Transverse colon (tissue), 4 donors: ENCODE results near the gene FOXR1. TPM values are rescaled to one million over a fixed set of nuclear protein-coding genes. Genes with fewer than 3 reads are reported as not detected.
"Not testable (repeated sequence)": the region's sequence is repeated elsewhere in the genome, so short reads cannot be mapped to it uniquely, and the experiment has no call there.

ENCODE experiments used
- DNase-seq: peaks from one replicate; pipeline ENCODE4 v3.0.0-alpha.2; 2019
- H3K27ac ChIP-seq, 4 donors: fragments of 200-600 bp; sonication (generic); 2 replicates each; pipeline ENCODE4 v1.5.1; 2016 to 2018; ENCODE audit warnings: inconsistent platforms in 4 of 4
- H3K27me3 ChIP-seq: fragments of 200-600 bp; sonication (generic); 2 replicates; pipeline ENCODE4 v1.5.1; 2017; ENCODE audit warnings: inconsistent platforms
- H3K36me3 ChIP-seq, 4 donors: fragments of 200-600 bp; sonication (generic); 2 replicates each; pipeline ENCODE4 v1.5.1; 2017 to 2019; ENCODE audit warnings: inconsistent platforms in 4 of 4
- H3K4me1 ChIP-seq, 4 donors: fragments of 200-600 bp; sonication (generic); 2 replicates each; pipeline ENCODE4 v1.5.1; 2017 to 2020; ENCODE audit warnings: inconsistent platforms in 4 of 4
- H3K4me3 ChIP-seq, 4 donors: fragments of 200-600 bp; sonication (generic); 1 replicate in 1 of 4; 2 replicates in 3 of 4; pipeline versions ENCODE4 v1.5.1 to v1.6.1; 2017 to 2019; ENCODE audit warnings: inconsistent platforms in 4 of 4
- H3K9me3 ChIP-seq, 2 donors: fragments of 200-600 bp; sonication (generic); 2 replicates each; pipeline ENCODE4 v1.5.1; 2017 to 2019; ENCODE audit warnings: inconsistent platforms in 2 of 2
- EP300 ChIP-seq: sonication (generic); formaldehyde crosslinking; IDR thresholded peaks from one replicate; pipeline ENCODE4 v1.6.1; 2017; ENCODE audit warnings: antibody characterized with exemption, low read depth
- POLR2A ChIP-seq: fragments of 450-650 bp; IDR thresholded peaks from one replicate; pipeline ENCODE4 v1.6.1; 2016; ENCODE audit warnings: antibody characterized with exemption, mild to moderate bottlenecking, moderate library complexity
- POLR2AphosphoS5 ChIP-seq, 3 donors: sonication (generic); formaldehyde crosslinking; IDR thresholded peaks; one replicate each; pipeline ENCODE4 v1.6.1; 2016; ENCODE audit warnings: antibody characterized with exemption in 3 of 3
- WGBS, 2 donors: methylation state at CpG; one replicate each; pipeline ENCODE4 v1.1.5; 2018; ENCODE audit warnings: low coverage in 1 of 2; 5-methylcytosine and 5-hydroxymethylcytosine counted together
- in situ Hi-C, 4 donors: fragments of 200-750 bp; cut with MboI; loops; one replicate each; pipeline versions ENCODE4 v1.15.0 to v1.15.1; 2017; ENCODE audit warnings: low sequenced_read_pairs in 3 of 4, low pct_ligation_motif_present in 1 of 4, low pct_unique_long_range_greater_than_20kb in 1 of 4
- intact Hi-C: fragments of 100-400 bp; cut with DNase I; formaldehyde crosslinking; loops from one replicate; pipeline ENCODE4 v1.15.1; 2023; ENCODE audit warnings: low total_unique reads
- total RNA-seq, 4 donors: library from RNA; depleted of rRNA; stranded (reverse); fragments of >200 nt; gene quantifications; one replicate each; pipeline ENCODE4 v1.1.0, GENCODE V29; 2016
- TF ChIP-seq, protein P1 (sequence below), 5 experiments: fragments of 200-600 bp in 3 of 5; fragments of 450-650 bp in 2 of 5; sonication (generic) in 3 of 5; IDR thresholded peaks; 1 replicate in 2 of 5; 2 replicates in 3 of 5; pipeline ENCODE4 v1.5.1; 2016 to 2017; ENCODE audit warnings: antibody characterized with exemption in 5 of 5, inconsistent platforms in 3 of 5, mild to moderate bottlenecking in 2 of 5, moderate library complexity in 1 of 5

FOXR1 gene
- total RNA-seq, 4 donors from 2014 or later: not detected

DNA sequence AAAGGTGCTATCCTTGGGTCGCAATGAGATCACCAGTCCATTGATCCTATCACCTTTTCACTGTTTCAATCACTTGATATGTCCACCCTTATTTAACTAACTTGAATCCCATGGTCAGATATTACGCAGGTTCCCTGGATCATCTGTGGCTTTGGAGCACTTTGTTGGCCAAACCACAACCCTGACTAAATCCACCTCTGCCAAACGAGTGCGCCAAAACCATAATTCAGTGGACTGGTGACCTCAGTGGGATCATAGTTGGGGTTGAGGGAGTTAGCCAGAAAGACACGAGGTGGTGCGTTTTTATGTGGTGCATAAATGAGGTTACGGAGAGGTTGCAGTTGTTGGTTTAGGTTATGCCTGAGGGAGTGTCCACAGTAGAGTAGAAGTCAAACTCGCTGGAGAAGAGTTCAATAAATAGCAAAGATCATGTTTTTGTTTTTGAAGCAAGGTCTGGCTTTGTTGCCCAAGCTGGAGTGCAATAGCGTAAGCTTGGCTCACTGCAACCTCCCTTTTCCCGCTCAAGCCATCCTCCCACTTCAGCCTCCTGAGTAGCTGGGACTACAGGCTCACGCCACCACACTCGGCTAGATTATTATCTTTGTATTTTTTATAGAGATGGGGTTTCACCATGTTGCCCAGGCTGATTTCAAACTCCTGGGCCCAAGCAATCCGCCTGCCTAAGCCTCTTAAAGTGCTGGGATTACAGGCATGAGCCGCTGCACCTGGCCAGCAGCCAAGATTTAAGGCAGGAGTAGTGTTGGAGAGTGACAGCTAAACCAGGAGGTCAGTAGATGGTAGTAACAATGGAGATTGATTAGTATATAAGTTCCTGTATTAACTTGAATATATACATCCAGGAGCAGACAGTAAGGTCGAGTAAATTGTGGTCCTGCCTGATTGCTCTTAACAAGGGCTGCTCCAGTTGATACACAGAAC, 4.5 kb downstream of the FOXR1 start:
- Histone ChIP-seq H3K4me3 (no peak overlapping the region), H3K36me3 (no peaks in the 10 kb centered on the region), H3K4me1 (peaks cover 0 to 2% (median 0%) of the 10 kb centered on the region in 4 donors), H3K27ac (no peak overlapping the region), H3K27me3 (peaks cover 10% of the 10 kb centered on the region), H3K9me3 (no peaks in the 10 kb centered on the region)
- TF ChIP-seq, protein P1, sequence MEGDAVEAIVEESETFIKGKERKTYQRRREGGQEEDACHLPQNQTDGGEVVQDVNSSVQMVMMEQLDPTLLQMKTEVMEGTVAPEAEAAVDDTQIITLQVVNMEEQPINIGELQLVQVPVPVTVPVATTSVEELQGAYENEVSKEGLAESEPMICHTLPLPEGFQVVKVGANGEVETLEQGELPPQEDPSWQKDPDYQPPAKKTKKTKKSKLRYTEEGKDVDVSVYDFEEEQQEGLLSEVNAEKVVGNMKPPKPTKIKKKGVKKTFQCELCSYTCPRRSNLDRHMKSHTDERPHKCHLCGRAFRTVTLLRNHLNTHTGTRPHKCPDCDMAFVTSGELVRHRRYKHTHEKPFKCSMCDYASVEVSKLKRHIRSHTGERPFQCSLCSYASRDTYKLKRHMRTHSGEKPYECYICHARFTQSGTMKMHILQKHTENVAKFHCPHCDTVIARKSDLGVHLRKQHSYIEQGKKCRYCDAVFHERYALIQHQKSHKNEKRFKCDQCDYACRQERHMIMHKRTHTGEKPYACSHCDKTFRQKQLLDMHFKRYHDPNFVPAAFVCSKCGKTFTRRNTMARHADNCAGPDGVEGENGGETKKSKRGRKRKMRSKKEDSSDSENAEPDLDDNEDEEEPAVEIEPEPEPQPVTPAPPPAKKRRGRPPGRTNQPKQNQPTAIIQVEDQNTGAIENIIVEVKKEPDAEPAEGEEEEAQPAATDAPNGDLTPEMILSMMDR (IDR thresholded peaks at IDR 0.05): no peak
- no peak for TF ChIP-seq POLR2AphosphoS5 (IDR thresholded peaks at IDR 0.05)
- no peak for TF ChIP-seq POLR2A
- TF ChIP-seq EP300: no peak
- in situ Hi-C loops (no loop called here), intact Hi-C loops (no loop called here)
- DNase-seq: no peak
- 75 to 85% methylated on average over 9 to 15 of the region's 15 CpGs for WGBS, 2 donors

DNA sequence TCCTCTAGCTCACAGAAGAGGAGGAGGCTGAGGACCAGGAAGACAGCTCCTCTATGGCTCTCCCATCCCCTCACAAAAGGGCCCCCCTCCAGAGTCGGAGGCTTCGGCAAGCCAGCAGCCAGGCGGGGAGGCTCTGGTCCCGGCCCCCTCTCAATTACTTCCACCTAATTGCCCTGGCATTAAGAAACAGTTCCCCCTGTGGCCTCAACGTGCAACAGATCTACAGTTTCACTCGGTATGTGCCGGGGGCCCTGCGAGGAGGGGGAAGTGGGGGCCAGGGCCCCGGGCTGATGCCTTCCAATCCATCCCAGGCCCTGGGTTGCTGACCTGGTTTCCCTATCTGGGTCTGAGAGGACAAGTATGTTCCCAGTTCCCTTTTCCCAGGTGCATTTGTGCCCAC, 7.9 kb downstream of the FOXR1 start:
- no peak for DNase-seq
- Histone ChIP-seq H3K9me3 (no peaks in the 10 kb centered on the region), H3K4me3 (no peak overlapping the region), H3K27ac (no peak overlapping the region), H3K36me3 (no peaks in the 10 kb centered on the region), H3K4me1 (peaks cover 0 to 2% (median 0%) of the 10 kb centered on the region in 4 donors), H3K27me3 (peaks cover 3% of the 10 kb centered on the region)
- in situ Hi-C loops (no loop called here), intact Hi-C loops (no loop called here)
- 56% methylated on average over 9 of the region's 9 CpGs; no CpG with 5 or more reads in 1 of the 2 donors for WGBS, 2 donors
- TF ChIP-seq POLR2A: no peak
- TF ChIP-seq, protein P1 (IDR thresholded peaks at IDR 0.05): no peak
- TF ChIP-seq EP300: no peak
- no peak for TF ChIP-seq POLR2AphosphoS5 (IDR thresholded peaks at IDR 0.05)

DNA sequence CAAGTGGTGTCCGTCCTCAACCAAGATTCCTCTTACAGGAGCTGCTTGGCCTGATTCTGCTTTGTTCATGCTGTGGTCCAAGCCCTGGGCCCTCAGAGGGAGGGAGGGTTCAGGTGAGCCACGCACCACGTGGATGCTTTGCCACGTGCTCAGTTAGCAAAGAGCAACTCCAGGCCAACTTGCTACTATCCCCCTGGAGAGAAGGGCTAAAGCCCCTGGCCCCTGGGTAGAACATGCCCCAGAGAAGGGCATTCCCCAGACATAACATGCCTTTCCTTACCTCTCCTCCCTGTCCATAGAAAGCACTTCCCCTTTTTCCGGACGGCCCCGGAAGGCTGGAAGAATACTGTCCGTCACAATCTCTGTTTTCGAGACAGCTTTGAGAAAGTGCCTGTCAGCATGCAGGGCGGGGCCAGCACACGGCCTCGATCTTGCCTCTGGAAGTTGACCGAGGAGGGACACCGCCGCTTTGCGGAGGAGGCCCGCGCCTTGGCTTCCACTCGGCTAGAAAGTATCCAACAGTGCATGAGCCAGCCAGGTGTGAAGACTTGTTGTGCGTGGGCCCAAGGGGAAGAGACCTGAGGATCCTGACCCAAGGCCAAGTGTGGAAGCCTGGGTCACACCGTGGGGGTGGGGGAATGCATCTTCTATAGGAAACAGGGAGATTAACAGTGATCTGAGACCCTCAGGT, 8.8 kb downstream of the FOXR1 start:
- no peaks in the 10 kb centered on the region for H3K9me3 ChIP-seq
- DNase-seq: no peak
- TF ChIP-seq EP300: no peak
- TF ChIP-seq POLR2A: no peak
- TF ChIP-seq POLR2AphosphoS5 (IDR thresholded peaks at IDR 0.05): no peak
- TF ChIP-seq, protein P1 (IDR thresholded peaks at IDR 0.05): no peak
- H3K4me3 ChIP-seq: no peak overlapping the region
- H3K36me3 ChIP-seq: no peaks in the 10 kb centered on the region
- no peak overlapping the region for H3K27ac ChIP-seq
- WGBS, 2 donors: 59% methylated on average over 20 of the region's 21 CpGs; no CpG with 5 or more reads in 1 of the 2 donors
- peaks cover 0 to 2% (median 0%) of the 10 kb centered on the region in 4 donors for H3K4me1 ChIP-seq
- intact Hi-C loops: no loop called here
- peaks cover 1% of the 10 kb centered on the region for H3K27me3 ChIP-seq
- in situ Hi-C loops: no loop called here

DNA sequence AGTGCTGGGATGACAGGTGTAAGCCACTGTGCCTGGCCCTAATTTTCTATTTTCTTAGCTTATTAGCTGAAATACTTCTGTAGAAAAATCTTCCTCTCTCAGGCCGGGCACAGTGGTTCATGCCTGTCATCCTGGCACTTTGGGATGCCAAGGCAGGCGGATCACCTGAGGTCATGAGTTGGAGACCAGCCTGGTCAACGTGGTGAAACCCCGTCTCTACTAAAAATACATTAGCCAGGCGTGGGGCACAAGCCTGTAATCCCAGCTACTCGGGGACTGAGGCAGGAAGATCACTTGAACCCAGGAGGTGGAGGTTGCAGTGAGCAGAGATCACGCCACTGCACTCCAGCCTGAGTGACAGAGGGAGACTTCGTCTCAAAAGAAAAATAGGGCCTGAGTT, 12.8 kb downstream of the FOXR1 start:
- H3K4me1 ChIP-seq, H3K27ac ChIP-seq, H3K9me3 ChIP-seq, in situ Hi-C loops, H3K27me3 ChIP-seq, DNase-seq, H3K4me3 ChIP-seq, intact Hi-C loops, H3K36me3 ChIP-seq: not testable (repeated sequence)
- WGBS, 2 donors: 60 to 69% methylated on average over 1 to 8 of the region's 8 CpGs
